GM12878 (cell line): Measurements from ENCODE around the gene KPNA1. TPM values are rescaled to one million over a fixed set of nuclear protein-coding genes. Genes with fewer than 3 reads are reported as not detected.

Experiments used
- ATAC-seq: fragments of 200-7000 bp; cut with Tn5 transposase; 3 replicates; pipeline ENCODE4 v1.9.1; 2020; ENCODE audit warnings: mild to moderate bottlenecking, moderate library complexity
- BruUV-seq: library from RNA; stranded (reverse); fragments of 400-500 nt; replicated peaks from 2 replicates; lab custom pipeline; 2021; lab: Mats Ljungman, UMichigan
- CTCF ChIA-PET: fragments of 300-600 bp; sonication (Branson Sonifier 250); formaldehyde crosslinking; extraction: SDS; loops from one replicate; lab custom pipeline; 2021; ENCODE audit warnings: inconsistent platforms; lab: Yijun Ruan, JAX
- POLR2A ChIA-PET: fragments of 350-600 bp; formaldehyde crosslinking; extraction: SDS; loops from one replicate; lab custom pipeline; 2021; ENCODE audit warnings: inconsistent platforms; lab: Charles Lee
- RAD21 ChIA-PET: fragments of 300-600 bp; sonication (Branson Sonifier 250); formaldehyde crosslinking; loops from one replicate; lab custom pipeline; 2023; ENCODE audit warnings: antibody characterized with exemption; ENCODE audit not compliant: unreplicated experiment; lab: Charles Lee
- SMC1A ChIA-PET: fragments of 300-600 bp; sonication (Branson Sonifier 250); formaldehyde crosslinking; loops from one replicate; lab custom pipeline; 2023; ENCODE audit not compliant: unreplicated experiment, uncharacterized antibody; lab: Charles Lee
- DNase-seq: peaks from one replicate; pipeline ENCODE4 v3.0.0-alpha.2; 2011; ENCODE audit warnings: low read depth, low spot score
- FAIRE-seq: peaks from 3 replicates; lab custom pipeline; 2011; peaks lifted over from hg19 to GRCh38; lab: Jason Lieb, UNC
- H2AFZ ChIP-seq: 2 replicates; pipeline ENCODE4 v1.6.0; 2011; ENCODE audit warnings: low read depth, low read length, control low read depth; ENCODE audit not compliant: control insufficient read depth
- H3K27ac ChIP-seq: 2 replicates; pipeline ENCODE4 v1.5.1; 2011; ENCODE audit warnings: control low read depth; ENCODE audit not compliant: control insufficient read depth, insufficient read depth
- H3K27me3 ChIP-seq, 2 experiments: replicated peaks in 1 of 2; 2 replicates each; pipeline versions ENCODE4 v1.6.0 to v1.6.1; 2011; ENCODE audit warnings: low read length in 1 of 2; ENCODE audit not compliant: control insufficient read depth in 2 of 2, insufficient read depth in 2 of 2
- H3K36me3 ChIP-seq, 2 experiments: 2 replicates each; pipeline ENCODE4 v1.5.1; 2011; ENCODE audit warnings: low read length in 1 of 2; ENCODE audit not compliant: control insufficient read depth in 2 of 2, insufficient read depth in 2 of 2
- H3K4me1 ChIP-seq: 2 replicates; pipeline ENCODE4 v1.6.1; 2011; ENCODE audit warnings: mild to moderate bottlenecking, low read length, moderate library complexity, mixed read lengths; ENCODE audit not compliant: control insufficient read depth, insufficient read depth
- H3K4me2 ChIP-seq: 2 replicates; pipeline ENCODE4 v1.6.0; 2011; ENCODE audit warnings: control low read depth; ENCODE audit not compliant: control insufficient read depth, insufficient read depth
- H3K4me3 ChIP-seq: fragments of 200-600 bp; sonication (generic); 2 replicates; pipeline ENCODE4 v1.5.1; 2016
- H3K79me2 ChIP-seq: 2 replicates; pipeline ENCODE4 v1.6.0; 2011; ENCODE audit warnings: low read length; ENCODE audit not compliant: control insufficient read depth, insufficient read depth
- H3K9ac ChIP-seq: 2 replicates; pipeline ENCODE4 v1.8.0; 2011; ENCODE audit warnings: low read length, control low read depth, mixed read lengths; ENCODE audit not compliant: control insufficient read depth, insufficient read depth
- H3K9me3 ChIP-seq: replicated peaks from 3 replicates; pipeline ENCODE4 v1.5.1; 2011; ENCODE audit warnings: mild to moderate bottlenecking, low read length; ENCODE audit not compliant: control insufficient read depth, insufficient read depth
- H4K20me1 ChIP-seq: 2 replicates; pipeline ENCODE4 v1.6.0; 2011; ENCODE audit not compliant: control insufficient read depth, insufficient read depth
- BCL11A ChIP-seq: IDR thresholded peaks from 2 replicates; pipeline ENCODE4 v1.6.1; 2011; ENCODE audit warnings: low read depth, low read length
- BHLHE40 ChIP-seq, 2 experiments: fragments of 450-650 bp in 1 of 2; IDR thresholded peaks; 2 replicates each; pipeline ENCODE4 v1.6.1; 2011 to 2017; ENCODE audit warnings: low read depth in 2 of 2, borderline replicate concordance in 1 of 2, improper control_type of control experiment in 1 of 2, low read length in 1 of 2, mild to moderate bottlenecking in 1 of 2
- CBX3 ChIP-seq: fragments of 200-600 bp; sonication (generic); IDR thresholded peaks from 2 replicates; pipeline ENCODE4 v1.6.1; 2016; ENCODE audit warnings: low read depth, borderline replicate concordance
- EZH2 ChIP-seq: IDR thresholded peaks from 2 replicates; pipeline ENCODE4 v1.6.1; 2012; ENCODE audit warnings: low read depth, mild to moderate bottlenecking, control low read depth, inconsistent platforms, low read length, borderline replicate concordance; ENCODE audit not compliant: control insufficient read depth
- HDAC2 ChIP-seq: fragments of 200-600 bp; sonication (generic); IDR thresholded peaks from 2 replicates; pipeline ENCODE4 v1.6.1; 2017
- HDAC6 ChIP-seq: fragments of 200-600 bp; sonication (generic); IDR thresholded peaks from one replicate; pipeline ENCODE4 v1.8.0; 2017; ENCODE audit warnings: antibody characterized with exemption; ENCODE audit not compliant: unreplicated experiment
- IRF4 ChIP-seq: IDR thresholded peaks from 2 replicates; pipeline ENCODE4 v1.6.1; 2011; ENCODE audit warnings: low read depth, low read length
- LARP7 ChIP-seq: fragments of 450-650 bp; IDR thresholded peaks from 2 replicates; pipeline ENCODE4 v1.6.1; 2017; ENCODE audit warnings: mild to moderate bottlenecking
- NFIC ChIP-seq: IDR thresholded peaks from 2 replicates; pipeline ENCODE4 v1.6.1; 2012; ENCODE audit warnings: low read depth, mild to moderate bottlenecking, inconsistent platforms, low read length, moderate library complexity
- SMAD5 ChIP-seq: IDR thresholded peaks from 2 replicates; pipeline ENCODE4 v1.6.1; 2016; ENCODE audit warnings: antibody characterized with exemption, low read depth
- SP1 ChIP-seq: IDR thresholded peaks from one replicate; pipeline ENCODE4 v1.6.1; 2011; ENCODE audit warnings: low read depth, low read length
- STAT3 ChIP-seq: IDR thresholded peaks from 2 replicates; pipeline ENCODE4 v1.6.1; 2011; ENCODE audit warnings: low read depth, low read length, improper control_type of control experiment
- TAF1 ChIP-seq: IDR thresholded peaks from 2 replicates; pipeline ENCODE4 v1.6.1; 2011; ENCODE audit warnings: mild to moderate bottlenecking, low read depth, low read length, borderline replicate concordance
- YBX1 ChIP-seq: fragments of 450-650 bp; IDR thresholded peaks from 2 replicates; pipeline ENCODE4 v1.6.1; 2016; ENCODE audit warnings: antibody characterized with exemption
- ZBED1 ChIP-seq: IDR thresholded peaks from 2 replicates; pipeline ENCODE4 v1.6.1; 2016; ENCODE audit warnings: borderline replicate concordance
- ZNF24 ChIP-seq: fragments of 450-650 bp; IDR thresholded peaks from 2 replicates; pipeline ENCODE4 v1.6.1; 2017; ENCODE audit warnings: antibody characterized with exemption, mild to moderate bottlenecking
- WGBS: methylation state at CpG from one replicate; pipeline ENCODE4 v1.1.6; 2016; ENCODE audit warnings: low lambda C conversion rate; ENCODE audit not compliant: insufficient replicate concordance, insufficient coverage; ENCODE audit errors: missing lambda C conversion rate; 5-methylcytosine and 5-hydroxymethylcytosine counted together
- in situ Hi-C: fragments of 300-500 bp; cut with MboI; formaldehyde crosslinking; loops from 9 replicates; pipeline ENCODE4 v1.14.3; 2018; ENCODE audit warnings: mixed read lengths
- intact Hi-C: fragments of 100-400 bp; cut with micrococcal nuclease; formaldehyde crosslinking; loops from one replicate; pipeline ENCODE4 v1.14.2; 2022; ENCODE audit not compliant: unreplicated experiment
- polyA plus RNA-seq, 11 experiments: library from polyadenylated mRNA; depleted of rRNA in 4 of 11; unstranded in 6 of 11; stranded (reverse) in 5 of 11; fragments of >200 nt; fragmentation: Nextera tagmentation in 4 of 11; fragmentation: Illumina TruSeq in 1 of 11; extraction: Ambion mirVana in 4 of 11; extraction: Trizol in 1 of 11; gene quantifications; 1 replicate in 1 of 11; 2 replicates in 10 of 11; pipeline versions ENCODE4 v1.2.1 to v1.2.3, GENCODE V29; 2011 to 2016; ENCODE audit warnings: inconsistent platforms in 2 of 11, missing spikeins in 2 of 11, low read depth in 1 of 11
- total RNA-seq, 4 experiments: library from RNA; depleted of rRNA in 3 of 4; stranded (reverse); fragments of >200 nt in 3 of 4; fragmentation: Illumina TruSeq in 1 of 4; extraction: Trizol in 1 of 4; gene quantifications; 2 replicates each; pipeline versions ENCODE4 v1.2.1 to v1.2.3, GENCODE V29; 2013 to 2021
- TF ChIP-seq, protein P1 (sequence below): IDR thresholded peaks from 2 replicates; pipeline ENCODE4 v1.6.1; 2011; ENCODE audit warnings: borderline replicate concordance, low read depth, mild to moderate bottlenecking, moderate library complexity, low read length; ENCODE audit not compliant: insufficient read depth, poor library complexity, severe bottlenecking

The KPNA1 gene
- total and polyA plus RNA-seq, 10 of the 15 experiments (the other 5 are each of a cell fraction or from before 2014, with no cell fraction given) = 8.5 to 52.7 (median 41.0) TPM

DNA sequence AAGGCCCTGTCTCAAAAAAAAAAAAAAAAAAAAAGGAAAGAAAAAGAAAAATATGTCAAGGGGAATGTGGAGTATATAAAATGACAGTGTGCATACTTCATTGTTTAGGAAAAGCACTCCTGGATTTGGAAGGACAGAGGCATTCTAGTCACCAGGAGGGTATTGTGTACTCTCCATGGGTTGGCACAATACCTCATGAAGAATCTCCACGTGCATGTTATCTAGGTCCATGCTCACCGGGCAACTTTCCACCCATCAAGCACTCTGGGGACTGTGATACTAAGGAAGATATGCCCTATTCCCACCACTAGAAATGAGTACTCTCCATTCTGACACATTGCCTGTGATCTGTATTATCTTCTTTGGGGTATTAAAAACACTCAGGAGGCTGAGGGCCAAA lies 15.4 kb upstream of the KPNA1 start:
- no peak overlapping the region for H3K9ac ChIP-seq
- no peak overlapping the region for H2AFZ ChIP-seq
- intact Hi-C loops (loop anchor here (10.0 kb wide), 1 partner anchor 135 kb away; no protein-coding TSS in a partner anchor), in situ Hi-C loops (loop anchor here (10.0 kb wide), 1 partner anchor 985 kb away; the partner anchor contains the start of gene POLQ)
- FAIRE-seq (no peak), ATAC-seq (no peak), DNase-seq (no peak)
- no peaks in the 10 kb centered on the region for H4K20me1 ChIP-seq
- ChIA-PET CTCF (no interaction called here), POLR2A (interaction anchor here (0.6 kb wide), 1 partner anchor 854 kb away, joined by 5 read pairs; no protein-coding TSS in a partner anchor), SMC1A (no interaction called here)
- peaks cover 6% of the 10 kb centered on the region for H3K4me1 ChIP-seq
- H3K27me3 ChIP-seq = no peaks in the 10 kb centered on the region
- H3K79me2 ChIP-seq = no peaks in the 10 kb centered on the region
- H3K9me3 ChIP-seq = no peaks in the 10 kb centered on the region
- no peak overlapping the region for H3K4me3 ChIP-seq
- H3K4me2 ChIP-seq = no peak overlapping the region
- H3K36me3 ChIP-seq = peaks cover 4 to 18% of the 10 kb centered on the region in 2 experiments
- H3K27ac ChIP-seq = no peak overlapping the region
- TF ChIP-seq HDAC6 = no peak
- TF ChIP-seq, protein P1, sequence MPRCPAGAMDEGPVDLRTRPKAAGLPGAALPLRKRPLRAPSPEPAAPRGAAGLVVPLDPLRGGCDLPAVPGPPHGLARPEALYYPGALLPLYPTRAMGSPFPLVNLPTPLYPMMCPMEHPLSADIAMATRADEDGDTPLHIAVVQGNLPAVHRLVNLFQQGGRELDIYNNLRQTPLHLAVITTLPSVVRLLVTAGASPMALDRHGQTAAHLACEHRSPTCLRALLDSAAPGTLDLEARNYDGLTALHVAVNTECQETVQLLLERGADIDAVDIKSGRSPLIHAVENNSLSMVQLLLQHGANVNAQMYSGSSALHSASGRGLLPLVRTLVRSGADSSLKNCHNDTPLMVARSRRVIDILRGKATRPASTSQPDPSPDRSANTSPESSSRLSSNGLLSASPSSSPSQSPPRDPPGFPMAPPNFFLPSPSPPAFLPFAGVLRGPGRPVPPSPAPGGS = no peak
- no peak for TF ChIP-seq LARP7
- TF ChIP-seq CBX3 = no peak
- no peak for TF ChIP-seq IRF4
- TF ChIP-seq SMAD5 = no peak
- no peak for TF ChIP-seq EZH2
- TF ChIP-seq SP1 = no peak
- TF ChIP-seq STAT3 = no peak
- TF ChIP-seq ZNF24 = no peak
- TF ChIP-seq NFIC = no peak
- no peak for TF ChIP-seq BCL11A
- no peak for TF ChIP-seq ZBED1
- TF ChIP-seq YBX1 = no peak
- no peak for TF ChIP-seq HDAC2
- no peak for TF ChIP-seq TAF1
- no peak for TF ChIP-seq BHLHE40 (IDR thresholded peaks at IDR 0.05; ENCODE audit: borderline replicate concordance in 1 of 2, low read depth in 2 of 2, low read length in 1 of 2)
- TF ChIP-seq, all 136 proteins: peak for 0
- BruUV-seq = no TSS peak
- RAD21 ChIA-PET = no interaction called here
- 71% methylated on average over 2 of the region's 2 CpGs for WGBS
